Measurements from ENCODE around the gene FAM200B. TPM values are rescaled to one million over a fixed set of nuclear protein-coding genes. Genes with fewer than 3 reads are reported as not detected.

FAM200B gene
- total RNA-seq, 4 donors from 2014 or later, result 54.1 to 97.4 (median 72.7) TPM

DNA sequence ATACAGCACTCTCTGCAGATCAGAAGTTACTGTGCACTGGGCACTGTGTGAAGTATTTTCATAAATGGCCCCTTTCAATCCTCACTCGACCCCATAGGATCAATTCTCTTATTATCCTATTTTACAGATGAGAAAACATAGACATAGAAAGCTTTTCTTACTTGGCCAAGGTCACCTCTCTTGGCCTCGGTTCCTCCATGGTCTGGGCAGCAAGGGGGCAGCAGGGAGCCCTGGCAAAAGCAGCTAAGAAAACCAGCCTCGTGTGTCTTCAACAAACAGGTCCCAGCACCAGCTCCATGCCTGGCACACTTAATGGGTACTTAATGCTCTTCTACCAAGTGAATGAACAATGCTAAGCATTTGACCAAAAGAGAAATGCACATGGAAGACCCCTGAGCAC, 55.6 kb downstream of the FAM200B start:
- no peaks in the 10 kb centered on the region for H3K36me3 ChIP-seq
- TF ChIP-seq POLR2A (IDR thresholded peaks at IDR 0.05), result no peak
- TF ChIP-seq POLR2AphosphoS5 (IDR thresholded peaks at IDR 0.05), result no peak
- no peak for TF ChIP-seq EP300 (IDR thresholded peaks at IDR 0.05)
- H3K27ac ChIP-seq, result no peak overlapping the region
- 50 to 80% methylated on average over 1 to 2 of the region's 3 CpGs for WGBS, 2 donors (ENCODE audit: low coverage in 1 of 2)
- H3K9me3 ChIP-seq, result no peaks in the 10 kb centered on the region
- no peak for ATAC-seq
- H3K4me1 ChIP-seq, result no peaks in the 10 kb centered on the region
- H3K4me3 ChIP-seq, result no peak overlapping the region
- no peaks in the 10 kb centered on the region for H3K27me3 ChIP-seq

DNA sequence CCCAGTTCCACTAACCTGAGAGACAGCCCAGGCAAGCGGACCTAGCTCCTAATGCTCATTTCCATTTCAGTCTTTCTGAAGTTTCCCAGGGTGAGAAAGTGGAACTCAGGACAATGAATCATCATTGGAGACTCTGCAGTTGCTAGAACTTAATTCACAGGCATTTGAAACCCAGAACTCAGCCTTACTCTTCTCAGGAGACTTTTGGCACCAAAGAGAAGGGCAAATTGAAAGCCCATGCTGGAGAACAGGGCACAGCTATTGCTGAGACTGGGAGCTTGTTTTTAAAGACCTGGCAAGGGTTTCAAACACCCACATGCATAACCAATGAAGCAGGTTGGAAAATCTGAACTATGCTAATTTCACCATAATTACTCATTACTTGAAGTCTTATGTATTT, 57.2 kb downstream of the FAM200B start:
- no peak for ATAC-seq
- no peaks in the 10 kb centered on the region for H3K4me1 ChIP-seq
- H3K36me3 ChIP-seq, result no peaks in the 10 kb centered on the region
- H3K27ac ChIP-seq, result no peak overlapping the region
- 57 to 83% methylated on average over 1 of the region's 1 CpG for WGBS, 2 donors (ENCODE audit: low coverage in 1 of 2)
- no peaks in the 10 kb centered on the region for H3K27me3 ChIP-seq
- no peak overlapping the region for H3K4me3 ChIP-seq
- no peak for TF ChIP-seq CTCF (IDR thresholded peaks at IDR 0.05)
- TF ChIP-seq POLR2A (IDR thresholded peaks at IDR 0.05), result no peak
- no peak for TF ChIP-seq POLR2AphosphoS5 (IDR thresholded peaks at IDR 0.05)
- no peak for TF ChIP-seq EP300 (IDR thresholded peaks at IDR 0.05)
- no peaks in the 10 kb centered on the region for H3K9me3 ChIP-seq

Other genes with a start within 250 kb of the FAM200B start
- 10 to 100 TPM; 31.8 to 80.5 (median 58.0) TPM for gene CC2D2A, start 211.9 kb upstream of the FAM200B start, total RNA-seq
- gene FBXL5, start 26.5 kb upstream of the FAM200B start, total RNA-seq, result 100 to 1,000 TPM in 3 of 4 donors, 10 to 100 TPM in 1; 95.9 to 191 (median 159) TPM
- gene BST1, start 21.2 kb downstream of the FAM200B start, total RNA-seq, result 1 to 10 TPM in 3 of 4 donors, under 1 TPM in 1; 0.62 to 9.3 (median 3.3) TPM
- gene CD38, start 96.5 kb downstream of the FAM200B start, total RNA-seq, result 1 to 10 TPM; 1.0 to 5.8 (median 2.4) TPM